Kidney (tissue), 14 donors: Measurements from ENCODE around the gene CACNA1E. TPM values are rescaled to one million over a fixed set of nuclear protein-coding genes. Genes with fewer than 3 reads are reported as not detected.

Experiments
- DNase-seq, 5 donors: peaks; one replicate each; pipeline ENCODE4 v3.0.0-alpha.2; 2013 to 2020
- FAIRE-seq: peaks from 2 replicates; lab custom pipeline; 2012; peaks lifted over from hg19 to GRCh38; lab: Jason Lieb, UNC
- H3K27ac ChIP-seq, 2 donors: one replicate each; pipeline ENCODE4 v1.7.0; 2013; ENCODE audit warnings: low read depth in 2 of 2, low read length in 2 of 2, inconsistent platforms in 1 of 2
- H3K27me3 ChIP-seq: one replicate; pipeline ENCODE4 v1.7.1; 2013; ENCODE audit warnings: low read length, inconsistent platforms; ENCODE audit not compliant: control insufficient read depth, insufficient read depth
- H3K36me3 ChIP-seq, 3 donors: one replicate each; pipeline versions ENCODE4 v1.7.0 to v1.7.1; 2013; ENCODE audit warnings: low read length in 3 of 3, control low read depth in 1 of 3, inconsistent platforms in 1 of 3; ENCODE audit not compliant: insufficient read depth in 3 of 3, control insufficient read depth in 2 of 3
- H3K4me1 ChIP-seq, 3 donors: one replicate each; pipeline versions ENCODE4 v1.7.0 to v1.7.1; 2013; ENCODE audit warnings: low read length in 3 of 3, inconsistent platforms in 1 of 3, low read depth in 1 of 3; ENCODE audit not compliant: control insufficient read depth in 2 of 3, insufficient read depth in 2 of 3
- H3K4me3 ChIP-seq, 3 donors: one replicate each; pipeline versions ENCODE4 v1.7.0 to v1.8.1; 2013; ENCODE audit warnings: low read length in 3 of 3, control low read depth in 1 of 3, inconsistent platforms in 1 of 3
- H3K9ac ChIP-seq, 3 donors: one replicate each; pipeline versions ENCODE4 v1.7.0 to v1.7.1; 2013; ENCODE audit warnings: low read length in 3 of 3, control low read depth in 1 of 3, inconsistent platforms in 1 of 3
- H3K9me3 ChIP-seq, 3 donors: one replicate each; pipeline versions ENCODE4 v1.7.0 to v1.7.1; 2013; ENCODE audit warnings: low read length in 3 of 3, control low read depth in 1 of 3, inconsistent platforms in 1 of 3; ENCODE audit not compliant: control insufficient read depth in 2 of 3, insufficient read depth in 1 of 3
- CTCF ChIP-seq: IDR thresholded peaks from 3 replicates; pipeline ENCODE4 v1.5.1; 2012; ENCODE audit warnings: mild to moderate bottlenecking, moderate library complexity, borderline replicate concordance; ENCODE audit not compliant: insufficient read depth; ENCODE audit errors: extremely low read depth
- intact Hi-C: fragments of 100-400 bp; cut with DNase I; formaldehyde crosslinking; loops from one replicate; pipeline ENCODE4 v1.11.1; 2022
- polyA plus RNA-seq: library from polyadenylated mRNA; stranded (reverse); fragments of 350-450 nt; fragmentation: Illumina TruSeq; extraction: RNeasy Lipid Tissue Mini Kit (QIAGEN cat#74804); gene quantifications from one replicate; pipeline ENCODE4 v1.2.3, GENCODE V29; 2014; ENCODE audit warnings: low read depth, low replicate concordance; ENCODE audit not compliant: insufficient read depth
- total RNA-seq: library from RNA; stranded (reverse); fragmentation: NEBNext Ultra II Directional; extraction: Animal tissue kit (Norgen Biotek cat#: 25700); gene quantifications from one replicate; pipeline ENCODE4 v1.2.1, GENCODE V29; 2021
- donor health status: control.
- donor health status: control.
- donor health status: control.
- donor health status: control.
- donor health status: control.
- donor health status: DM: yes; HTN: yes; CAD: no.
- donor health status: Normal renal cell carcinoma (clear cell type).

CACNA1E gene
- total and polyA plus RNA-seq, 2 donors from 2014 or later, result 0.19 TPM

DNA sequence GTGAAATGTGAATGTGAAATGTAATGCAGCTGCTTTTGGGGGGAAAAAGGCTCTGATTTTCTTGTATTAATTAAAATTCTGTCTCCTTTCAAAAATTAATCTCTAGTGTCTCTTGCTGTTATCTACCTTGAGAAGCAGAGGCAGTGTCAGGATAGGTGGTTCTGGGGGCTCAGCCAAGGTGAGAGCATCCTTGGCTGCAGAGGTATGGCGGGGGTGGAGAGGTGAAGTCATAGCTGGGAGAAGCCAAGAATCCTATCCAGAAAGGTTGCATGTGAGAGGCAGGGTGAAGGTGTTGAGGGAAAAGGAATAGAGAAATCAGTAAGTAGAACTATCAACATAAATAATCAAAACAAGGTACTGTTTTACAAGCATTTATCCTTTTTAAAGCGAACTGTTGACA, 181.2 kb downstream of the CACNA1E start:
- Histone ChIP-seq H3K27ac (no peak overlapping the region), H3K36me3 (no peaks in the 10 kb centered on the region), H3K9ac (no peak overlapping the region), H3K27me3 (no peaks in the 10 kb centered on the region), H3K4me3 (no peak overlapping the region), H3K9me3 (no peaks in the 10 kb centered on the region), H3K4me1 (no peaks in the 10 kb centered on the region)
- FAIRE-seq (no peak), DNase-seq (no peak)
- intact Hi-C loops, result no loop called here
- no peak for TF ChIP-seq CTCF

DNA sequence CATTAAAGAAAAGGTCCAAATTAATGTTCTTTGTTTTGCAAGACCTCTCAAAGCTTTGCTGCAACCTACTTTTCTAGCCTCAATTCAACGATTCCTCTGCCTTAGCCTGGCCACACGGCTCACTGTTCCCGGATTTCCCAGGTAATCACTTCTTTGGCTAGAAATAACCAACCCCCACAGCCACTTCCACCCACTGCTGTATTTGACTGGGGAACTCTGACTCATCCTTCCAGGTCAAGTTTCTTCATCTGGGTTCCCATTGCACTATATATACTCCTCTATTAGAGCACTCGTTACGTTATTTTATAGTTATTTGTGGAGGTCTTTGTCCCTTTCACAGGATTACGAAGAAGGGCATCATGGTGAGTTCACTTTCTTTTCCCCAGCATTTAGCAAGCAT, 185.9 kb downstream of the CACNA1E start:
- H3K4me1 ChIP-seq, result no peaks in the 10 kb centered on the region
- DNase-seq (no peak), FAIRE-seq (no peak)
- no peak overlapping the region for H3K9ac ChIP-seq
- no peaks in the 10 kb centered on the region for H3K9me3 ChIP-seq
- intact Hi-C loops, result no loop called here
- H3K27ac ChIP-seq, result no peak overlapping the region
- no peaks in the 10 kb centered on the region for H3K36me3 ChIP-seq
- no peaks in the 10 kb centered on the region for H3K27me3 ChIP-seq
- no peak overlapping the region for H3K4me3 ChIP-seq
- no peak for TF ChIP-seq CTCF

- no peak overlapping the region for H3K9ac ChIP-seq
- FAIRE-seq, result no peak
- no peaks in the 10 kb centered on the region for H3K4me1 ChIP-seq
- intact Hi-C loops, result no loop called here
- TF ChIP-seq CTCF, result no peak
- no peak overlapping the region for H3K4me3 ChIP-seq
- no peak for DNase-seq
- no peaks in the 10 kb centered on the region for H3K9me3 ChIP-seq
- H3K27ac ChIP-seq, result no peak overlapping the region
- H3K36me3 ChIP-seq, result no peaks in the 10 kb centered on the region
- H3K27me3 ChIP-seq, result no peaks in the 10 kb centered on the region
Observed at GRCh38 chr1:181674617-181675016, 191.3 kb downstream of the CACNA1E start.
